Spleen (tissue), 11 donors: ENCODE results near the gene TBC1D26. TPM values are rescaled to one million over a fixed set of nuclear protein-coding genes. Genes with fewer than 3 reads are reported as not detected.
"Not testable (repeated sequence)": the region's sequence is repeated elsewhere in the genome, so short reads cannot be mapped to it uniquely, and the experiment has no call there.

ENCODE experiments used
- DNase-seq: peaks from one replicate; pipeline ENCODE4 v3.0.0-alpha.2; 2020
- H3K27ac ChIP-seq, 8 donors: fragments of 200-600 bp; sonication (generic) in 7 of 8; 1 replicate in 4 of 8; 2 replicates in 4 of 8; pipeline versions ENCODE4 v1.5.0 to v1.8.0; 2016 to 2021; ENCODE audit warnings: inconsistent platforms in 4 of 8, mild to moderate bottlenecking in 4 of 8, moderate library complexity in 1 of 8
- H3K27me3 ChIP-seq, 7 donors: fragments of 200-600 bp; sonication (generic) in 6 of 7; replicated peaks in 1 of 7; 1 replicate in 4 of 7; 2 replicates in 3 of 7; pipeline versions ENCODE4 v1.5.0 to v1.8.0; 2016 to 2021; ENCODE audit warnings: inconsistent platforms in 3 of 7, mild to moderate bottlenecking in 1 of 7
- H3K36me3 ChIP-seq, 6 donors: fragments of 200-600 bp; sonication (generic) in 5 of 6; 1 replicate in 4 of 6; 2 replicates in 2 of 6; pipeline versions ENCODE4 v1.5.0 to v1.8.0; 2016 to 2021; ENCODE audit warnings: inconsistent platforms in 2 of 6
- H3K4me1 ChIP-seq, 6 donors: fragments of 200-600 bp; sonication (generic) in 5 of 6; 1 replicate in 3 of 6; 2 replicates in 3 of 6; pipeline versions ENCODE4 v1.5.0 to v1.8.0; 2016 to 2021; ENCODE audit warnings: inconsistent platforms in 3 of 6
- H3K4me3 ChIP-seq, 8 donors: fragments of 200-600 bp; sonication (generic) in 7 of 8; 1 replicate in 4 of 8; 2 replicates in 4 of 8; pipeline versions ENCODE4 v1.5.0 to v1.8.0; 2016 to 2021; ENCODE audit warnings: inconsistent platforms in 4 of 8, mild to moderate bottlenecking in 4 of 8, moderate library complexity in 2 of 8
- H3K9me3 ChIP-seq, 8 donors: fragments of 200-600 bp; sonication (generic) in 7 of 8; 1 replicate in 4 of 8; 2 replicates in 4 of 8; pipeline versions ENCODE4 v1.5.0 to v1.8.0; 2016 to 2021; ENCODE audit warnings: inconsistent platforms in 4 of 8
- CTCF ChIP-seq, 11 experiments: fragments of 200-600 bp in 7 of 11; fragments of 450-650 bp in 4 of 11; sonication (generic) in 4 of 11; IDR thresholded peaks in 8 of 11; conservative IDR thresholded peaks in 3 of 11; 1 replicate in 7 of 11; 2 replicates in 4 of 11; pipeline versions ENCODE4 v1.4.0 to v1.8.0; 2016 to 2021; ENCODE audit warnings: antibody characterized with exemption in 11 of 11, inconsistent platforms in 4 of 11, mild to moderate bottlenecking in 1 of 11
- POLR2A ChIP-seq, 3 donors: fragments of 450-650 bp; IDR thresholded peaks; one replicate each; pipeline ENCODE4 v1.5.1; 2017; ENCODE audit warnings: antibody characterized with exemption in 3 of 3, mild to moderate bottlenecking in 1 of 3
- POLR2AphosphoS5 ChIP-seq, 3 donors: sonication (generic); formaldehyde crosslinking; IDR thresholded peaks; one replicate each; pipeline ENCODE4 v1.5.1; 2017; ENCODE audit warnings: antibody characterized with exemption in 3 of 3
- WGBS, 5 donors: extraction: QIAGEN DNeasy Blood & Tissue Kit in 3 of 5; methylation state at CpG; one replicate each; pipeline versions ENCODE4 v1.1.5 to v1.1.7; 2013 to 2018; 5-methylcytosine and 5-hydroxymethylcytosine counted together
- intact Hi-C: fragments of 100-400 bp; cut with DNase I; formaldehyde crosslinking; loops from one replicate; pipeline ENCODE4 v1.15.0; 2023; ENCODE audit warnings: low total_unique reads
- polyA plus RNA-seq, 3 donors: library from polyadenylated mRNA; stranded (reverse); fragments of 200-250 nt; gene quantifications; one replicate each; pipeline ENCODE4 v1.2.1, GENCODE V29; 2013
- small RNA-seq, 4 donors: library from RNA; depleted of rRNA; stranded (forward); fragments of <200 nt; gene quantifications; one replicate each; pipeline ENCODE3, GENCODE V24; 2016
- total RNA-seq, 7 donors: library from RNA; depleted of rRNA in 3 of 7; stranded (reverse); fragments of >200 nt in 3 of 7; fragmentation: NEBNext Ultra II Directional in 4 of 7; extraction: Animal tissue kit (Norgen Biotek cat#: 25700) in 4 of 7; gene quantifications; one replicate each; pipeline versions ENCODE4 v1.1.0 to v1.2.1, GENCODE V29; 2016 to 2021
- donor health status: healthy with polysubstance abuse.
- donor health status: DM: no; HTN: no; CAD: no; lungs with moderate emphysema.
- donor health status: DM: no; HTN: no; CAD: no.
- donor health status: Bipolar disorder and iron deficiency.
- donor health status: healthy.
- donor health status: DM: no; HTN: no; CAD: no.
- donor health status: DM: yes; HTN: yes; CAD: no.

TBC1D26 gene
- total and polyA plus RNA-seq, 10 donors: 0.05 to 0.47 (median 0.29) TPM; not detected in 5

- no peak for DNase-seq
- no peak for TF ChIP-seq POLR2A (IDR thresholded peaks at IDR 0.05)
- Histone ChIP-seq H3K27me3 (peaks cover 0 to 41% (median 8%) of the 10 kb centered on the region in 7 donors), H3K27ac (no peak overlapping the region), H3K4me3 (no peak overlapping the region), H3K36me3 (no peaks in the 10 kb centered on the region), H3K4me1 (peaks cover 0 to 11% (median 3%) of the 10 kb centered on the region in 6 donors), H3K9me3 (peaks cover 0 to 43% (median 18%) of the 10 kb centered on the region in 8 donors)
- intact Hi-C loops: no loop called here
These were observed 48.1 kb downstream of the TBC1D26 start for GRCh38 chr17:15780188-15780587.

DNA sequence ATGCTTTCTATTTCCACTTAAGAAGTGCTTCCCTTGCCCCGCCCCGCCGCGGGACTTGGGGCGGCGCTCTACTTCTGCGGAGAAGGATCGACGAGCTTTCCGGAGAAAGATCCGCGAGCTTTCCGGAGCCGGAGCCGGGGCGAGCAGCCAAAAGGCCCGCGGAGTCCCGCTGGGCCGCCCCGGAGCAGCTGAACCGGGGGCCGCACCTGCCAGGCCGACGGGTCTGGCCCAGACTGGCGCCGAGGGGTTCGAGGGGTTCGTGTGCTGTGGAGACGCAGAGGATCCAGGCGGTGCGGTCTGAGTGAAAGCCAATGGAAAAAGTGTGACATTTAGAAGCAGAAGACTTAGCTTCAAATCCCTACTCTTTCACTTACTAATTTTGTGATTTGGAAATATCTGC lies 50.8 kb downstream of the TBC1D26 start:
- peaks cover 0 to 19% (median 8%) of the 10 kb centered on the region in 6 donors for H3K4me1 ChIP-seq
- H3K27ac ChIP-seq: peak overlapping the region in 1 of 8 donors; percentile 31
- DNase-seq: no peak
- WGBS, 5 donors: 2 to 15% (median 10%) methylated on average over 28 to 32 of the region's 32 CpGs
- intact Hi-C loops: no loop called here
- peaks cover 0 to 19% (median 8%) of the 10 kb centered on the region in 8 donors for H3K9me3 ChIP-seq
- no peaks in the 10 kb centered on the region for H3K36me3 ChIP-seq
- H3K4me3 ChIP-seq: peak overlapping the region in 2 of 8 donors; percentile 37 to 52
- no peak for TF ChIP-seq POLR2A (IDR thresholded peaks at IDR 0.05)
- H3K27me3 ChIP-seq: peaks cover 0 to 53% (median 8%) of the 10 kb centered on the region in 7 donors

DNA sequence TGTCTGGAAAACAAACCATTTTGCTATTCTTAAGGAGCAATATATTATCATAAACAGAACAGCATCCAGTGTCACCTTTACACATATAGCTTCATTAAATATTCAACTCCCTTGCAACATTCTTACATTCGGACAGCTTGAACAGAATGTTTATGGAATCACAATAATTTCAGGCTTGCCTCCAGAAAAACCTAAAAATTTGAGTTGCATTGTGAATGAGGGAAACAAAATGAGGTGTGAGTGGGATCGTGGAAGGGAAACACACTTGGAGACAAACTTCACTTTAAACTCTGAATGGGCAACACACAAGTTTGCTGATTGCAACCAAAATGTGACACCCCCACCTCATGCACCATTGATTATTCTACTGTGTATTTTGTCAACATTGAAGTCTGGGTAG lies 51.4 kb downstream of the TBC1D26 start:
- Histone ChIP-seq H3K36me3 (no peaks in the 10 kb centered on the region), H3K27me3 (peaks cover 0 to 53% (median 8%) of the 10 kb centered on the region in 7 donors), H3K4me3 (no peak overlapping the region), H3K27ac (no peak overlapping the region), H3K4me1 (peaks cover 0 to 19% (median 8%) of the 10 kb centered on the region in 6 donors), H3K9me3 (peaks cover 0 to 17% (median 7%) of the 10 kb centered on the region in 8 donors)
- no peak for DNase-seq
- intact Hi-C loops: no loop called here
- 89 to 93% (median 90%) methylated on average over 2 of the region's 2 CpGs for WGBS, 5 donors
- TF ChIP-seq POLR2A (IDR thresholded peaks at IDR 0.05) (no peak), POLR2AphosphoS5 (IDR thresholded peaks at IDR 0.05) (no peak), CTCF (IDR thresholded peaks at IDR 0.05 in 8 of 11, conservative IDR thresholded peaks at IDR 0.05 in 3 of 11) (no peak)

GRCh38 chr17:15784351-15784750 lies 52.3 kb downstream of the TBC1D26 start:
- H3K36me3 ChIP-seq, H3K4me3 ChIP-seq, DNase-seq, intact Hi-C loops, H3K9me3 ChIP-seq, H3K27ac ChIP-seq: not testable (repeated sequence)
- 86 to 94% (median 90%) methylated on average over 2 of the region's 2 CpGs for WGBS, 5 donors
- Histone ChIP-seq H3K4me1 (peaks cover 0 to 19% (median 8%) of the 10 kb centered on the region in 6 donors), H3K27me3 (peaks cover 0 to 46% (median 8%) of the 10 kb centered on the region in 7 donors)

DNA sequence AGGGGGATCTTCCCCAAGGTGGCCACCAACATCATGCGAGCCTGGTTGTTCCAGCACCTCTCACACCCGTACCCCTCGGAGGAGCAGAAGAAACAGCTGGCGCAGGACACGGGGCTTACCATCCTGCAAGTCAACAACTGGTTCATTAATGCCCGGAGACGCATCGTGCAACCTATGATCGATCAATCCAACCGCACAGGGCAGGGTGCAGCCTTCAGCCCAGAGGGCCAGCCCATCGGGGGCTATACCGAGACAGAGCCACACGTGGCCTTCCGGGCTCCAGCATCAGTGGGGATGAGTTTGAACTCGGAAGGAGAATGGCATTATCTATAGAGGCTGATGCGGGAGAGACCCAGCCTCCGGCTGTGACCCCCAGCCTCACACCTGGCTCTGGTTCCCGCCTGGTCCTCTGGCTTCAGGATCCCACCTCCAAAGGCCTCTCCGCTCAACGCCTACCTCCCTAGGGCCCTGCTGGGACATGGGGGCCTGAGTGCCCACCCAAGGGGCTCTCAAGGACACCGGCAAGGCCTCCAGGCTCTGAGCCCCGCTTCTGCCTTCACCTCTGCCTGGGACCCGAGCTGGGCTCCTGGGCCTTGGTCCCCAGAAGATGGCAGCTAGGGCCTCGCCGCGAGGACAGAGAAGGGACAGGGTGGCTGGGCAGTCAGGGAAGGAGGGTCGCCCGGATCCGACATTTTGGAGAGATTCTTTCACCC lies 55.4 kb downstream of the TBC1D26 start:
- H3K36me3 ChIP-seq, H3K27ac ChIP-seq, H3K9me3 ChIP-seq, DNase-seq, H3K4me3 ChIP-seq, intact Hi-C loops: not testable (repeated sequence)
- Histone ChIP-seq H3K4me1 (peaks cover 0 to 16% (median 7%) of the 10 kb centered on the region in 6 donors), H3K27me3 (peaks cover 0 to 28% (median 6%) of the 10 kb centered on the region in 7 donors)
- 93 to 99% (median 96%) methylated on average over 20 to 29 of the region's 29 CpGs for whole genome bisulfite sequencing, 5 donors

DNA sequence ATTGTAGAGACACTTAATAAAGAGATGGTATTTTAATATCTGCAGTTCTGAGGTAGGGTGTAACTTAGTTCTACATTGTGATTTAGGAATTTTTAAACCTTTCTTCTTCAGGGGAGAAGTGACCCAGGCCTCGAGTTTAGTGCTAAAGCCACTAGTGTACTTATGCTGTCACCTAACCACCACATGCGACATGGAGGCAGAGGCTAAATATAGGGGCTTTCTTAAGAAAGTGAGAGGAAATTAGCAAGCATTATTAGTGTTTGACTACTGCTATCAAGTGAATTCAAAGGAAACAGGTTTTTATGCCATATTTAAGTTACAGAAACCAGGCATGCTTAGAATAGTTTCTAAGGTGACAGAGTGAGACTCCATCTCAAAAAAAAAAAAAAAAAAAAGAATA lies 56.3 kb downstream of the TBC1D26 start:
- intact Hi-C loops, H3K27ac ChIP-seq, H3K36me3 ChIP-seq, H3K9me3 ChIP-seq, H3K4me3 ChIP-seq, DNase-seq: not testable (repeated sequence)
- Histone ChIP-seq H3K27me3 (peaks cover 0 to 20% (median 0%) of the 10 kb centered on the region in 7 donors), H3K4me1 (peaks cover 0 to 10% (median 5%) of the 10 kb centered on the region in 6 donors)
- WGBS, 5 donors: no CpG with 5 or more reads among the region's 2 CpGs

Small RNA genes within 50 kb of the gene (small RNA-seq; reads per million reads assigned to genes)
- gene AC015922.1: 0 reads per million in 4 donors
- 0 reads per million in 4 donors for gene RNA5SP436

Other genes starting within 250 kb of the TBC1D26 start
- 10 to 100 TPM; 20.4 to 60.5 (median 27.1) TPM for gene TVP23C, start 168.8 kb upstream of the TBC1D26 start, total RNA-seq
- 1 to 10 TPM; 1.5 to 3.7 (median 2.7) TPM for gene TVP23C, start 168.8 kb upstream of the TBC1D26 start, polyA plus RNA-seq
- 1 to 10 TPM in 2 of 7 donors, under 1 TPM in 5; 0.33 to 1.4 (median 0.79) TPM for gene FBXW10B, start 112.6 kb upstream of the TBC1D26 start, total RNA-seq
- gene FBXW10B, start 112.6 kb upstream of the TBC1D26 start, polyA plus RNA-seq: under 1 TPM; 0.28 to 0.44 (median 0.29) TPM
- 10 to 100 TPM in 3 of 7 donors, 1 to 10 TPM in 4; 7.7 to 17.2 (median 10.0) TPM for gene TRIM16, start 48.0 kb upstream of the TBC1D26 start, total RNA-seq
- gene TRIM16, start 48.0 kb upstream of the TBC1D26 start, polyA plus RNA-seq: 1 to 10 TPM; 4.6 to 6.5 (median 5.3) TPM
- gene ZNF286A, start 32.5 kb upstream of the TBC1D26 start, total RNA-seq: 10 to 100 TPM; 13.1 to 24.9 (median 19.0) TPM
- 1 to 10 TPM; 4.0 to 6.0 (median 4.5) TPM for gene ZNF286A, start 32.5 kb upstream of the TBC1D26 start, polyA plus RNA-seq
- gene ADORA2B, start 212.8 kb downstream of the TBC1D26 start, total RNA-seq: 1 to 10 TPM in 2 of 7 donors, under 1 TPM in 3, not detected in 2; 0.77 to 2.7 (median 0.92) TPM
- under 1 TPM; 0.13 to 0.23 (median 0.16) TPM for gene ADORA2B, start 212.8 kb downstream of the TBC1D26 start, polyA plus RNA-seq